ENCODE results near the gene LINC01488.

DNA sequence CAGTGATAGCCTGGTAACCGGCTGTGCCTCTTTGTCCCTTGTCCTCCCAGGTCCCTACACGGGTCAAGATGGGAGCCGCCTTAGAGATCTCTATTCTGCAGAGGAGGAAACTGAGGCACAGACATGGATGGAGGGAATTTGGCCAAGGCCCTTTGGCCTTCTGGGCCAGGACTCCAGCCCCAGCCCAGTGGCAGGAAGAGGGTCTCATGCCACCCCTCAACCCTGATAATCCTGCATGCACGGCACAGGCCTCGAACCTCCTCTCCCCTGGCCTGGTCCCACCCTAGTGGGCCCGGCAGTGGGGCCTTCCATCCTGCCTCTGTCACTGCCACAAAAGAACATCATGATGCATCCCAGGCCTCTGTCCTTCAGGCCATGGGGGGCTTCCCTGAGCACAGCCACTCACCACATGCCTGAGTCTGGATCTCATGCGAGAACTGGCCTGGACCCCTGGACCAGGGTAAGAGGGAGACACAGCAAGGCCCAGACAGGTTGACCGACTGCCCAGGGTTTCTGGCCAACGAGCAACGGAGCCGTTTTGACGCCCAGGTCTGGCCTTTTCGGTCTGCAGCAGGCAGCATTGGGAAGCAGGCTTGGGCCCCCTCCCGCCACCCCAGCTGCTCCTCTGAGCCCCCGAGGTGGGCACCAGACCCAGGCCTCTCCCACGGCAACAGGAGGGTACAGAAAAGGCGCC, 6.5 kb downstream of the LINC01488 start:
- TF ChIP-seq POLR2AphosphoS5 (IDR thresholded peaks at IDR 0.05) (no peak), POLR2A (IDR thresholded peaks at IDR 0.05) (no peak)
- TF ChIP-seq, protein P1, sequence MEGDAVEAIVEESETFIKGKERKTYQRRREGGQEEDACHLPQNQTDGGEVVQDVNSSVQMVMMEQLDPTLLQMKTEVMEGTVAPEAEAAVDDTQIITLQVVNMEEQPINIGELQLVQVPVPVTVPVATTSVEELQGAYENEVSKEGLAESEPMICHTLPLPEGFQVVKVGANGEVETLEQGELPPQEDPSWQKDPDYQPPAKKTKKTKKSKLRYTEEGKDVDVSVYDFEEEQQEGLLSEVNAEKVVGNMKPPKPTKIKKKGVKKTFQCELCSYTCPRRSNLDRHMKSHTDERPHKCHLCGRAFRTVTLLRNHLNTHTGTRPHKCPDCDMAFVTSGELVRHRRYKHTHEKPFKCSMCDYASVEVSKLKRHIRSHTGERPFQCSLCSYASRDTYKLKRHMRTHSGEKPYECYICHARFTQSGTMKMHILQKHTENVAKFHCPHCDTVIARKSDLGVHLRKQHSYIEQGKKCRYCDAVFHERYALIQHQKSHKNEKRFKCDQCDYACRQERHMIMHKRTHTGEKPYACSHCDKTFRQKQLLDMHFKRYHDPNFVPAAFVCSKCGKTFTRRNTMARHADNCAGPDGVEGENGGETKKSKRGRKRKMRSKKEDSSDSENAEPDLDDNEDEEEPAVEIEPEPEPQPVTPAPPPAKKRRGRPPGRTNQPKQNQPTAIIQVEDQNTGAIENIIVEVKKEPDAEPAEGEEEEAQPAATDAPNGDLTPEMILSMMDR (IDR thresholded peaks at IDR 0.05) = no peak

All from upper lobe of left lung (tissue), 4 donors.